H1 (cell line): ENCODE results near the gene TSPAN9. TPM values are rescaled to one million over a fixed set of nuclear protein-coding genes. Genes with fewer than 3 reads are reported as not detected.

Experiments used
- KDM4A ChIP-seq: IDR thresholded peaks from one replicate; pipeline ENCODE4 v1.7.1; 2012; ENCODE audit warnings: low read depth, mild to moderate bottlenecking, moderate library complexity, low read length, inconsistent platforms; ENCODE audit not compliant: severe bottlenecking
- TAF1 ChIP-seq: IDR thresholded peaks from 2 replicates; pipeline ENCODE4 v1.6.1; 2011; ENCODE audit warnings: mild to moderate bottlenecking, low read depth, low read length
- polyA plus RNA-seq, 7 experiments: library from polyadenylated mRNA; depleted of rRNA in 3 of 7; stranded (reverse) in 5 of 7; unstranded in 2 of 7; fragments of >200 nt in 5 of 7; fragments of 200-250 nt in 2 of 7; gene quantifications; 1 replicate in 5 of 7; 2 replicates in 1 of 7; 4 replicates in 1 of 7; pipeline versions ENCODE4 v1.2.1 to v1.2.3, GENCODE V29; 2011 to 2013; ENCODE audit warnings: missing spikeins in 2 of 7, mixed read lengths in 2 of 7
- total RNA-seq: library from RNA; stranded (reverse); fragmentation: NEBNext Ultra II Directional; extraction: Animal tissue kit (Norgen Biotek cat#: 25700); gene quantifications from 2 replicates; pipeline ENCODE4 v1.2.1, GENCODE V29; 2021

TSPAN9 gene
- total and polyA plus RNA-seq, 2 of the 8 experiments (the other 6 are each of a cell fraction or from before 2014, with no cell fraction given): 11.5 to 29.1 TPM

DNA sequence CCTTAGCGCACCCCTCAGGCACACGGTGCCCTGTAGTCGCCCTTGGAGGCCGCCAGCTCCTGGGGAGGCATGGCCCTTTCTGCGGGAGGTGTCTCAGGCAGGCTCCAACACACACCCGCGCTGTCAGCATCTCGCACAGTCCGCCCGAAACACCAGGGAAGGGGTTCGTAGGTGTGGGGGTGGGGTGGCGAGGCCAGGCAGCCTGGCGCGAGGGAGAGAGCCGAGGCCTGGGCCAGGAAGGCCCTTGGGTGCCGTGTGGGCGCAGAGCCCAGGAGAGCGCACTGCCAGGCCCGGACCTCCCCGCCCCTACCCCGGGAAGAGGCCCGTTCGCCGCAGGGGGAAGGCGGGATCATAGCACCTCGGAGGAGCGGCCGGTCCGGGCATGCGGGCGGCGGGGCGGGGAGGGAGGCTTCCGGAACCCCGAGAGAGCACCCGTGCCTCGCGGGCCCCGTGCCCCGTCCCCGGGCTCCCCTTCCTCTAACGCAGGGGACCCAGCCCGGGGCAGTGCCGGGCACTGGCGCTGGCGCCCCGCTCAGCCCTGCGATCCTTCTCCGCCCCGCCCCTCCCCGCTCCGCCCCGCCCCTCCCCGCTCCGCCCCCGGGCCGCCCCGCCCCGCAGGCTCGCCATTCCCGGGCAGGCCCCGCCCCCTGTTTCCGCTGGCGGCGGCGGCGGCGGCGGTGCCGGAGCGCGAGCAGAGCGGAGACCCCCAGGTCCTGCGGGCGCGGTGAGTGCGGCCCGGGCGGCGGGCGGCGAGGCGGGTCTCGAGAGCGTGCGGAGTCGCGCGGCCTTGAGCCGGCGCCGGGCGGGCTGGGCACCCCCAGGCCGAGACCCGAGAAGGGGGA, at the start of gene TSPAN9 (continued):
- TF ChIP-seq TAF1: 0 out of 2 replicates have a peak, but pooled peaks have one; percentile 39
- peak; percentile 48 for TF ChIP-seq KDM4A
- TF ChIP-seq, all 59 proteins: peak for 6
